ENCODE results near the gene YY1AP1.

The YY1AP1 gene

GRCh38 chr1:155652951-155653350, 35.6 kb downstream of the YY1AP1 start:
- no peak for ATAC-seq
- TF ChIP-seq OSR1 (CRISPR knock-in tag; IDR thresholded peaks at IDR 0.05), result no peak
- no peak for TF ChIP-seq RARB (CRISPR knock-in tag; IDR thresholded peaks at IDR 0.05)
- TF ChIP-seq ZNF8 (CRISPR knock-in tag; IDR thresholded peaks at IDR 0.05), result no peak
- TF ChIP-seq ZNF70 (CRISPR knock-in tag; IDR thresholded peaks at IDR 0.05), result no peak
- TF ChIP-seq ARNTL (CRISPR knock-in tag; IDR thresholded peaks at IDR 0.05; ENCODE audit: borderline replicate concordance, low read depth), result no peak
- no peak for TF ChIP-seq ISL1 (CRISPR knock-in tag; IDR thresholded peaks at IDR 0.05)
- TF ChIP-seq, protein P1, sequence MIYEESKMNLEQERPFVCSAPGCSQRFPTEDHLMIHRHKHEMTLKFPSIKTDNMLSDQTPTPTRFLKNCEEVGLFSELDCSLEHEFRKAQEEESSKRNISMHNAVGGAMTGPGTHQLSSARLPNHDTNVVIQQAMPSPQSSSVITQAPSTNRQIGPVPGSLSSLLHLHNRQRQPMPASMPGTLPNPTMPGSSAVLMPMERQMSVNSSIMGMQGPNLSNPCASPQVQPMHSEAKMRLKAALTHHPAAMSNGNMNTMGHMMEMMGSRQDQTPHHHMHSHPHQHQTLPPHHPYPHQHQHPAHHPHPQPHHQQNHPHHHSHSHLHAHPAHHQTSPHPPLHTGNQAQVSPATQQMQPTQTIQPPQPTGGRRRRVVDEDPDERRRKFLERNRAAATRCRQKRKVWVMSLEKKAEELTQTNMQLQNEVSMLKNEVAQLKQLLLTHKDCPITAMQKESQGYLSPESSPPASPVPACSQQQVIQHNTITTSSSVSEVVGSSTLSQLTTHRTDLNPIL (CRISPR knock-in tag; IDR thresholded peaks at IDR 0.05; ENCODE audit: low read depth), result no peak
- no peak for TF ChIP-seq BACH2 (CRISPR knock-in tag; IDR thresholded peaks at IDR 0.05; ENCODE audit: borderline replicate concordance)
- TF ChIP-seq CSDC2 (CRISPR knock-in tag; IDR thresholded peaks at IDR 0.05), result no peak
- TF ChIP-seq ZFP30 (CRISPR knock-in tag; IDR thresholded peaks at IDR 0.05), result no peak
- TF ChIP-seq TOX (CRISPR knock-in tag; IDR thresholded peaks at IDR 0.05; ENCODE audit: borderline replicate concordance), result no peak
- no peak for TF ChIP-seq ZFP3 (CRISPR knock-in tag; IDR thresholded peaks at IDR 0.05)

GRCh38 chr1:155651861-155652661, 36.5 kb downstream of the YY1AP1 start:
- no peak for TF ChIP-seq ZNF565 (CRISPR knock-in tag; conservative IDR thresholded peaks at IDR 0.05; ENCODE audit: low read depth)
- no peak for TF ChIP-seq SNAI2 (CRISPR knock-in tag; IDR thresholded peaks at IDR 0.05)
- no peak for TF ChIP-seq ISL1 (CRISPR knock-in tag; IDR thresholded peaks at IDR 0.05)
- peak; percentile 7 for ATAC-seq

DNA sequence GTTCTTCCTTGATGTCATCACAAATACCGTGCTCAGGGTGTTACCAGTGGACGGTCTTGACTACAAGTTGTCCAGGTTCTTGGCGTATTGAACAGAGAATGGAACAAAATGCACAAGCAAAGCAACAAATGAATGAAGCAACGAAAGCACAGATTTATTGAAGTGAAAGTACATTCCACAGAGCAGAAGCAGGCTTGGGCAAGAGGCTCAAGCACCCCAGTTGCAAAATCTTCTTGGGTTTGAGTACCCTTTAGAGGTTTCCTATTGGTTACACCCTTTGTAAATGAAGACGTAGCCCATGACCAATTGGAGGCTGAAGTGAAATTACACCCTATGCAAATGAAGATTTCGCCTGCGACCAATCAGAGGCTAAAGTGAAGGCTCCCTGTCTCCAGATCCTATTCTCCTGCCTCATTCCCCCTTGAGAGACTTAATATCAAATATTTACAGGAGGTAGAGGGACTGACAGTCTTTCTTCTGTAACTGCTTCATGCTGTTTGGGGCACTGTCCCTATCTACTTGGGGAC, 38.3 kb downstream of the YY1AP1 start:
- no peak for ATAC-seq
- TF ChIP-seq, protein P2, sequence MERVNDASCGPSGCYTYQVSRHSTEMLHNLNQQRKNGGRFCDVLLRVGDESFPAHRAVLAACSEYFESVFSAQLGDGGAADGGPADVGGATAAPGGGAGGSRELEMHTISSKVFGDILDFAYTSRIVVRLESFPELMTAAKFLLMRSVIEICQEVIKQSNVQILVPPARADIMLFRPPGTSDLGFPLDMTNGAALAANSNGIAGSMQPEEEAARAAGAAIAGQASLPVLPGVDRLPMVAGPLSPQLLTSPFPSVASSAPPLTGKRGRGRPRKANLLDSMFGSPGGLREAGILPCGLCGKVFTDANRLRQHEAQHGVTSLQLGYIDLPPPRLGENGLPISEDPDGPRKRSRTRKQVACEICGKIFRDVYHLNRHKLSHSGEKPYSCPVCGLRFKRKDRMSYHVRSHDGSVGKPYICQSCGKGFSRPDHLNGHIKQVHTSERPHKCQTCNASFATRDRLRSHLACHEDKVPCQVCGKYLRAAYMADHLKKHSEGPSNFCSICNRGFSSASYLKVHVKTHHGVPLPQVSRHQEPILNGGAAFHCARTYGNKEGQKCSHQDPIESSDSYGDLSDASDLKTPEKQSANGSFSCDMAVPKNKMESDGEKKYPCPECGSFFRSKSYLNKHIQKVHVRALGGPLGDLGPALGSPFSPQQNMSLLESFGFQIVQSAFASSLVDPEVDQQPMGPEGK (CRISPR knock-in tag; IDR thresholded peaks at IDR 0.05; ENCODE audit: borderline replicate concordance), result no peak
- TF ChIP-seq RARB (CRISPR knock-in tag; IDR thresholded peaks at IDR 0.05) (no peak), TCF4 (CRISPR knock-in tag; IDR thresholded peaks at IDR 0.05; ENCODE audit: borderline replicate concordance) (no peak), ZNF8 (CRISPR knock-in tag; IDR thresholded peaks at IDR 0.05) (no peak)

- no peak for ATAC-seq
- no peak for TF ChIP-seq ZNF565 (CRISPR knock-in tag; conservative IDR thresholded peaks at IDR 0.05; ENCODE audit: low read depth)
- no peak for TF ChIP-seq ZFP3 (CRISPR knock-in tag; IDR thresholded peaks at IDR 0.05)
Measured at GRCh38 chr1:155649676-155650075, 38.9 kb downstream of the YY1AP1 start.

- ATAC-seq, result peak; percentile 89
- TF ChIP-seq OSR1 (CRISPR knock-in tag; IDR thresholded peaks at IDR 0.05) (0 out of 2 replicates have a peak, but pooled peaks have one; percentile 34), ESRRG (CRISPR knock-in tag; IDR thresholded peaks at IDR 0.05) (no peak), ZNF8 (CRISPR knock-in tag; IDR thresholded peaks at IDR 0.05) (no peak), ZC3H10 (CRISPR knock-in tag; IDR thresholded peaks at IDR 0.05) (no peak)
- TF ChIP-seq, protein P3, sequence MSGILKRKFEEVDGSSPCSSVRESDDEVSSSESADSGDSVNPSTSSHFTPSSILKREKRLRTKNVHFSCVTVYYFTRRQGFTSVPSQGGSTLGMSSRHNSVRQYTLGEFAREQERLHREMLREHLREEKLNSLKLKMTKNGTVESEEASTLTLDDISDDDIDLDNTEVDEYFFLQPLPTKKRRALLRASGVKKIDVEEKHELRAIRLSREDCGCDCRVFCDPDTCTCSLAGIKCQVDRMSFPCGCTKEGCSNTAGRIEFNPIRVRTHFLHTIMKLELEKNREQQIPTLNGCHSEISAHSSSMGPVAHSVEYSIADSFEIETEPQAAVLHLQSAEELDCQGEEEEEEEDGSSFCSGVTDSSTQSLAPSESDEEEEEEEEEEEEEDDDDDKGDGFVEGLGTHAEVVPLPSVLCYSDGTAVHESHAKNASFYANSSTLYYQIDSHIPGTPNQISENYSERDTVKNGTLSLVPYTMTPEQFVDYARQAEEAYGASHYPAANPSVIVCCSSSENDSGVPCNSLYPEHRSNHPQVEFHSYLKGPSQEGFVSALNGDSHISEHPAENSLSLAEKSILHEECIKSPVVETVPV (CRISPR knock-in tag; IDR thresholded peaks at IDR 0.05), result no peak
- TF ChIP-seq, protein P2 (CRISPR knock-in tag; IDR thresholded peaks at IDR 0.05; ENCODE audit: borderline replicate concordance), result no peak
Measured at GRCh38 chr1:155648207-155649147, 40.1 kb downstream of the YY1AP1 start.

Measured in SK-N-SH treated with all-trans-retinoic acid at 6 μM for 48 hours (cell line).